Adrenal gland (tissue), 12 donors: Measurements from ENCODE around the gene NT5DC3. TPM values are rescaled to one million over a fixed set of nuclear protein-coding genes. Genes with fewer than 3 reads are reported as not detected.

Experiments
- DNase-seq, 7 donors: peaks; one replicate each; pipeline ENCODE4 v3.0.0-alpha.2; 2019 to 2020
- H3K27ac ChIP-seq, 5 donors: fragments of 200-600 bp; sonication (generic) in 4 of 5; 1 replicate in 3 of 5; 2 replicates in 2 of 5; pipeline versions ENCODE4 v1.5.1 to v1.8.0; 2016 to 2020; ENCODE audit warnings: mild to moderate bottlenecking in 1 of 5
- H3K27me3 ChIP-seq: fragments of 200-600 bp; 2 replicates; pipeline ENCODE4 v1.8.0; 2021
- H3K36me3 ChIP-seq, 2 donors: fragments of 200-600 bp; replicated peaks in 1 of 2; 1 replicate in 1 of 2; 2 replicates in 1 of 2; pipeline versions ENCODE4 v1.5.1 to v1.8.0; 2018 to 2022
- H3K4me1 ChIP-seq, 2 donors: fragments of 200-600 bp; replicated peaks in 1 of 2; 1 replicate in 1 of 2; 2 replicates in 1 of 2; pipeline versions ENCODE4 v1.5.1 to v1.8.0; 2018 to 2021
- H3K4me3 ChIP-seq, 4 donors: fragments of 200-600 bp; sonication (generic) in 3 of 4; one replicate each; pipeline ENCODE4 v1.5.1; 2016 to 2018
- H3K9me3 ChIP-seq, 3 donors: fragments of 200-600 bp; sonication (generic) in 1 of 3; replicated peaks in 1 of 3; 1 replicate in 2 of 3; 2 replicates in 1 of 3; pipeline versions ENCODE4 v1.5.1 to v1.8.0; 2016 to 2021
- CTCF ChIP-seq, 6 experiments: fragments of 450-650 bp in 4 of 6; fragments of 200-600 bp in 2 of 6; sonication (generic) in 1 of 6; IDR thresholded peaks; 1 replicate in 5 of 6; 2 replicates in 1 of 6; pipeline versions ENCODE4 v1.5.1 to v1.8.0; 2016 to 2021; ENCODE audit warnings: antibody characterized with exemption in 6 of 6, mild to moderate bottlenecking in 2 of 6, moderate library complexity in 1 of 6
- POLR2A ChIP-seq, 2 donors: fragments of 450-650 bp; IDR thresholded peaks; one replicate each; pipeline ENCODE4 v1.6.1; 2017; ENCODE audit warnings: antibody characterized with exemption in 2 of 2, mild to moderate bottlenecking in 2 of 2, moderate library complexity in 1 of 2
- WGBS, 4 donors: extraction: QIAGEN DNeasy Blood & Tissue Kit in 2 of 4; methylation state at CpG; one replicate each; pipeline versions ENCODE4 v1.1.5 to v1.1.7; 2013 to 2017; 5-methylcytosine and 5-hydroxymethylcytosine counted together
- intact Hi-C, 2 donors: fragments of 100-400 bp; cut with DNase I; formaldehyde crosslinking; loops; one replicate each; pipeline versions ENCODE4 v1.14.1 to v1.15.0; 2022 to 2023
- polyA plus RNA-seq, 3 donors: library from polyadenylated mRNA; stranded (reverse); fragments of 200-250 nt in 2 of 3; fragments of 350-450 nt in 1 of 3; fragmentation: Illumina TruSeq in 1 of 3; extraction: RNeasy Lipid Tissue Mini Kit (QIAGEN cat#74804) in 1 of 3; gene quantifications; one replicate each; pipeline ENCODE4 v1.2.3, GENCODE V29; 2013 to 2014
- total RNA-seq, 9 donors: library from RNA; depleted of rRNA in 4 of 9; stranded (reverse); fragments of >200 nt in 4 of 9; fragments of 120-200 nt in 1 of 9; fragmentation: NEBNext Ultra II Directional in 1 of 9; extraction: Animal tissue kit (Norgen Biotek cat#: 25700) in 1 of 9; gene quantifications; one replicate each; pipeline versions ENCODE4 v1.1.0 to v1.2.4, GENCODE V29; 2013 to 2023
- donor health status: healthy with polysubstance abuse.
- donor health status: Bipolar disorder and iron deficiency.
- donor health status: DM: yes; HTN: yes; CAD: no.
- donor health status: DM: no; HTN: no; CAD: no.
- donor health status: DM: no; HTN: no; CAD: no.
- donor health status: DM: yes; HTN: yes; CAD: no.

Gene NT5DC3
- total and polyA plus RNA-seq, 12 donors: 4.1 to 14.9 (median 7.2) TPM

GRCh38 chr12:103791350-103791920 is 49.6 kb downstream of the NT5DC3 start:
- Histone ChIP-seq H3K36me3 (peaks cover 0 to 3% of the 10 kb centered on the region in 2 donors), H3K9me3 (no peaks in the 10 kb centered on the region), H3K27ac (no peak overlapping the region)

GRCh38 chr12:103786201-103786600 is 54.8 kb downstream of the NT5DC3 start:
- TF ChIP-seq POLR2A (IDR thresholded peaks at IDR 0.05) (no peak), CTCF (IDR thresholded peaks at IDR 0.05) (no peak)
- peak overlapping the region in 2 of 5 donors; percentile 14 to 73 for H3K27ac ChIP-seq

More at GRCh38 chr12:103791350-103791920, 49.6 kb downstream of the NT5DC3 start:
- Histone ChIP-seq H3K27me3 (no peaks in the 10 kb centered on the region), H3K4me1 (peaks cover 3 to 12% of the 10 kb centered on the region in 2 donors), H3K4me3 (no peak overlapping the region)
- no peak for DNase-seq
- intact Hi-C loops: no loop called here
- no peak for TF ChIP-seq CTCF (IDR thresholded peaks at IDR 0.05)
- TF ChIP-seq POLR2A (IDR thresholded peaks at IDR 0.05): no peak
- WGBS, 4 donors: 78 to 100% (median 94%) methylated on average over 1 to 10 of the region's 10 CpGs

GRCh38 chr12:103785243-103786031 is 55.6 kb downstream of the NT5DC3 start:
- DNase-seq: peak in 1 of 7 donors; percentile 28
- H3K4me1 ChIP-seq: peaks cover 0 to 7% of the 10 kb centered on the region in 2 donors
- H3K27me3 ChIP-seq: no peaks in the 10 kb centered on the region
- H3K27ac ChIP-seq: peak overlapping the region in 3 of 5 donors; percentile 29 to 73 (median 69)
- 30 to 48% (median 43%) methylated on average over 4 of the region's 4 CpGs for WGBS, 4 donors
- no peaks in the 10 kb centered on the region for H3K36me3 ChIP-seq
- intact Hi-C loops: no loop called here
- H3K4me3 ChIP-seq: no peak overlapping the region
- no peaks in the 10 kb centered on the region for H3K9me3 ChIP-seq
- TF ChIP-seq CTCF (IDR thresholded peaks at IDR 0.05): no peak
- no peak for TF ChIP-seq POLR2A (IDR thresholded peaks at IDR 0.05)

More at GRCh38 chr12:103786201-103786600, 54.8 kb downstream of the NT5DC3 start:
- H3K27me3 ChIP-seq: no peaks in the 10 kb centered on the region
- no peaks in the 10 kb centered on the region for H3K36me3 ChIP-seq
- H3K9me3 ChIP-seq: no peaks in the 10 kb centered on the region
- intact Hi-C loops: no loop called here
- H3K4me1 ChIP-seq: peaks cover 0 to 7% of the 10 kb centered on the region in 2 donors
- H3K4me3 ChIP-seq: no peak overlapping the region
- DNase-seq: no peak

GRCh38 chr12:103783744-103784664 is 57.0 kb downstream of the NT5DC3 start:
- H3K27ac ChIP-seq: peak overlapping the region in 1 of 5 donors; percentile 29
- 67 to 85% (median 78%) methylated on average over 5 of the region's 5 CpGs for WGBS, 4 donors
- no peak for DNase-seq
- no peaks in the 10 kb centered on the region for H3K27me3 ChIP-seq
- peaks cover 0 to 7% of the 10 kb centered on the region in 2 donors for H3K4me1 ChIP-seq
- H3K4me3 ChIP-seq: no peak overlapping the region
- H3K9me3 ChIP-seq: no peaks in the 10 kb centered on the region
- TF ChIP-seq POLR2A (IDR thresholded peaks at IDR 0.05) (no peak), CTCF (IDR thresholded peaks at IDR 0.05) (peak in 1 of 6 experiments; percentile 6)
- H3K36me3 ChIP-seq: no peaks in the 10 kb centered on the region
- intact Hi-C loops: no loop called here
